Fibroblast of pulmonary artery (primary cell): ENCODE results near the gene ACAD9.
"Not testable (repeated sequence)": the region's sequence is repeated elsewhere in the genome, so short reads cannot be mapped to it uniquely, and the experiment has no call there.

Source experiments
- DNase-seq: peaks from one replicate; pipeline ENCODE4 v3.0.0-alpha.2; 2010; ENCODE audit warnings: low read depth
- H3K4me3 ChIP-seq: replicated peaks from 2 replicates; pipeline ENCODE4 v1.5.1; 2011; ENCODE audit warnings: low read depth, mild to moderate bottlenecking, control low read depth, low read length, moderate library complexity
- TF ChIP-seq, protein P1 (sequence below): IDR thresholded peaks from 2 replicates; pipeline ENCODE4 v1.5.1; 2011; ENCODE audit warnings: mild to moderate bottlenecking, control low read depth, low read length, inconsistent platforms; ENCODE audit errors: missing control alignments

Gene ACAD9

DNA sequence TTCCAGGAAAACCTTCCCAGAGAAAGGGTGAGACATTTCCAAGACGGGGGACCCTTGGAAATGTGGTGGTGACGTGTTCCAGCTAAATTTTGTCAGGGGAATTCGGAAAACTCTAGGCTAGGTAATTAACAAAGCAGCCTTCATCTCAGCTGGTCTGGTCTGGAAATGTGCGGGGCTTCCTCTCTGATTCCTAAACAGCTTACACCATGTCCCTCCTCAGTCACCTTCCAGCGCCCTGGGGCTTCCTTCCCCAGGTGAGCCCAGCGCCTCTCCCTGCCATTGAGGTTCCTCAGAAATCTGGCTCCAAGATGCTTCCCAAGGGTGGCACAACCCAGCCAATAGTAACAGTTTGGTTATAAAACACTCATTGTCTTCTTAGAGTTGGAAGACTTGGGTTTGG, 571 bp downstream of the ACAD9 start:
- no peak for DNase-seq
- TF ChIP-seq, protein P1, sequence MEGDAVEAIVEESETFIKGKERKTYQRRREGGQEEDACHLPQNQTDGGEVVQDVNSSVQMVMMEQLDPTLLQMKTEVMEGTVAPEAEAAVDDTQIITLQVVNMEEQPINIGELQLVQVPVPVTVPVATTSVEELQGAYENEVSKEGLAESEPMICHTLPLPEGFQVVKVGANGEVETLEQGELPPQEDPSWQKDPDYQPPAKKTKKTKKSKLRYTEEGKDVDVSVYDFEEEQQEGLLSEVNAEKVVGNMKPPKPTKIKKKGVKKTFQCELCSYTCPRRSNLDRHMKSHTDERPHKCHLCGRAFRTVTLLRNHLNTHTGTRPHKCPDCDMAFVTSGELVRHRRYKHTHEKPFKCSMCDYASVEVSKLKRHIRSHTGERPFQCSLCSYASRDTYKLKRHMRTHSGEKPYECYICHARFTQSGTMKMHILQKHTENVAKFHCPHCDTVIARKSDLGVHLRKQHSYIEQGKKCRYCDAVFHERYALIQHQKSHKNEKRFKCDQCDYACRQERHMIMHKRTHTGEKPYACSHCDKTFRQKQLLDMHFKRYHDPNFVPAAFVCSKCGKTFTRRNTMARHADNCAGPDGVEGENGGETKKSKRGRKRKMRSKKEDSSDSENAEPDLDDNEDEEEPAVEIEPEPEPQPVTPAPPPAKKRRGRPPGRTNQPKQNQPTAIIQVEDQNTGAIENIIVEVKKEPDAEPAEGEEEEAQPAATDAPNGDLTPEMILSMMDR: no peak
- peak overlapping the region; percentile 90 for H3K4me3 ChIP-seq

- not testable (repeated sequence) for DNase-seq
- peak overlapping the region; percentile 90 for H3K4me3 ChIP-seq
Measured at GRCh38 chr3:128880455-128880854, 1.0 kb downstream of the ACAD9 start.

GRCh38 chr3:128881576-128881975, 2.2 kb downstream of the ACAD9 start:
- TF ChIP-seq, protein P1: no peak
- no peak for DNase-seq
- H3K4me3 ChIP-seq: no peak overlapping the region

GRCh38 chr3:128882719-128883118, 3.3 kb downstream of the ACAD9 start:
- no peak for DNase-seq
- no peak overlapping the region for H3K4me3 ChIP-seq
- TF ChIP-seq, protein P1: no peak

- DNase-seq: no peak
- TF ChIP-seq, protein P1: no peak
- H3K4me3 ChIP-seq: no peak overlapping the region
Measured at GRCh38 chr3:128884992-128885391, 5.6 kb downstream of the ACAD9 start.

DNA sequence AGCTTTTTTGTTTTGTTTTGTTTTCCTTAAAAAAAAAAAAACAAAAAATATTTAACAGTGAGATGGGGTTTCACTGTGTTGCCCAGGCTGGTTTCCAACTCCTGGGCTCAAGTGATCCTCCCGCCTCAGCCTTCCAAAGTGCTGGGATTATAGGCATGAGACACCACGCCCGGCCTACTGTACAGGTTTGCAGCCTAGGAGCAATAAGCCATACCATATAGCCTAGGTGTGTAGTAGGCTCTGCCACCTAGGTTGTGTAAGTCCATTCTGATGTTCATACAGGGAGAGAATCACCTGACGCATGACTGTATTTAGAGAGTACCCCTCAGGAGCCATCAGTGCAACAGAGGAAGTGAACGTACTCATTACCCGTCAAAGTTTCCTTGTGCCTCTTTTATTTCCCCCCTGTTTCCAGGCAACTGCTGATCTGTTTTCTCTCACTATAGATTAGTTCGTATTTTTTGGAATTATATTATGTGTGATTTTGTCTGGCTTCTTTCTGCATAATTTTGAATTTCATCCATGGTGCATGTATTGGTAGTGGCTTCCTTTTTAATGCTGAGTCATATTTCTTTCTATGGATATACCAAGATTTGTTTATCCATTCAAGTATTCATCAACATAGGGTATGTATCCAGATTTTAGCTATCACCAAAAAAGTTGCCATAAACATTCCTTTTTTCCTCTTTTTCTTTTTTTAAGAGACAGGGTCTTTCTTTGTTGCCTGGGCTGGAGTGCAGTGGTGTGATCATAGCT, 9.9 kb downstream of the ACAD9 start:
- H3K4me3 ChIP-seq: no peak overlapping the region
- DNase-seq: no peak
- TF ChIP-seq, protein P1: no peak

DNA sequence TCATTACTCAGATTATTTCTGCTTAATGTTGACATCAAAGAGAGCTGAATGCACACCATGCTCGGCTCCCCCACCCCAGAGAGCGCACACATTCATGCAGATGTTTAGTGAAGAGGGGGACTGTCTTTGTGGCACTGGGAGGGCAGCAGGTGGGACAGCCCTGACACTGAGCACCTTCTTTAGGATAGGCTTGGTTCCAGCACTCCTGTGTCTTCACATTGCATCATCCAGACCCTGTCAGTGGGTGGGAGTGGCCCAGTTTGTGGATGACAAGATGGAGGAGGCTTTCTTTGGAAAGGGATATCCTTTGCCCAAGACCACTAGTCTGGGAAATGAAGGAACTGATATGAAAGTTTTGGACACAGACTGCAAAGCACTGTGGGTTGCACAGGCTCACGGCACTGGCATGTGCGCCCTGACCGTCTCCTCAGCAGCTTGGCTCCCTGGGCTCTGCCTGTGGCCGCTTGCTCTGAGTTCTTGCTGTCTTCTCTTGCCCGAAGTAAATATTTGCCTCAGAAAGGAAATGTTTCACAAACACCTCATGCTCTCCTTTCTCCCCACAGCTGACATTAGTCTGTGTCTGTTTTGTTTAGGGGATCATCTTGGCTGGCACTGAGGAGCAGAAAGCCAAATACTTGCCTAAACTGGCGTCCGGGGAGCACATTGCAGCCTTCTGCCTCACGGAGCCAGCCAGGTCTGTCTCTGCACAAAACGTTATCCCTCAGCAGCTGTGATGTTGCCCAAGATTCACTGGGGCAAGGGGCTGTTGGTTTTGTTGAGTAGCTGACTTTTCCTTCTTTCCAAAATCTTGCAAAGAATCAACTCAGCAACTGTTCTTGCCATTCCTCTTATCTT, 16.6 kb downstream of the ACAD9 start:
- DNase-seq: no peak
- TF ChIP-seq, protein P1: no peak

More for the DNA sequence above, 16.6 kb downstream of the ACAD9 start:
- no peak overlapping the region for H3K4me3 ChIP-seq
